MM.1S (cell line): Measurements from ENCODE around the gene ALDH9A1.

Experiments used
- DNase-seq: peaks from one replicate; pipeline ENCODE4 v3.0.0-alpha.2; 2015
- H2AFZ ChIP-seq: fragments of 300-600 bp; sonication (generic); 2 replicates; pipeline ENCODE4 v1.6.0; 2016; ENCODE audit warnings: antibody characterized with exemption, low read length
- H3F3A ChIP-seq: fragments of 300-600 bp; sonication (generic); 2 replicates; pipeline ENCODE4 v1.6.1; 2016; ENCODE audit warnings: mild to moderate bottlenecking, antibody characterized with exemption, low read length, moderate library complexity, mixed read lengths; ENCODE audit not compliant: insufficient read depth
- H3K27ac ChIP-seq: fragments of 300-600 bp; sonication (generic); 2 replicates; pipeline ENCODE4 v1.5.1; 2016; ENCODE audit warnings: mild to moderate bottlenecking, low read length
- H3K27me3 ChIP-seq: fragments of 300-600 bp; sonication (generic); replicated peaks from 2 replicates; pipeline ENCODE4 v1.6.0; 2016; ENCODE audit warnings: low read length; ENCODE audit not compliant: insufficient read depth
- H3K36me3 ChIP-seq: fragments of 300-600 bp; sonication (generic); replicated peaks from 2 replicates; pipeline ENCODE4 v1.6.1; 2016; ENCODE audit warnings: mild to moderate bottlenecking, low read length, mixed read lengths; ENCODE audit not compliant: insufficient read depth
- H3K4me1 ChIP-seq: fragments of 300-600 bp; sonication (generic); 2 replicates; pipeline ENCODE4 v1.6.1; 2016; ENCODE audit warnings: low read length, mixed read lengths
- H3K4me2 ChIP-seq: fragments of 300-600 bp; sonication (generic); 2 replicates; pipeline ENCODE4 v1.6.0; 2016; ENCODE audit warnings: low read depth, low read length
- H3K4me3 ChIP-seq: fragments of 300-600 bp; sonication (generic); 2 replicates; pipeline ENCODE4 v1.5.1; 2016; ENCODE audit warnings: low read length, mixed read lengths
- H3K79me2 ChIP-seq: fragments of 300-600 bp; sonication (generic); 2 replicates; pipeline ENCODE4 v1.6.1; 2016; ENCODE audit warnings: mixed run types, low read length, mixed read lengths
- H3K9ac ChIP-seq: fragments of 300-600 bp; sonication (generic); 2 replicates; pipeline ENCODE4 v1.6.1; 2016; ENCODE audit warnings: low read length, mixed read lengths
- H3K9me2 ChIP-seq: fragments of 300-600 bp; sonication (generic); replicated peaks from 2 replicates; pipeline ENCODE4 v1.6.1; 2016; ENCODE audit warnings: mild to moderate bottlenecking, low read length, mixed read lengths; ENCODE audit not compliant: insufficient read depth
- H3K9me3 ChIP-seq: fragments of 300-600 bp; sonication (generic); replicated peaks from 2 replicates; pipeline ENCODE4 v1.6.1; 2016; ENCODE audit warnings: mild to moderate bottlenecking, low read length, mixed read lengths; ENCODE audit not compliant: insufficient read depth
- H4K20me1 ChIP-seq: fragments of 300-600 bp; sonication (generic); 2 replicates; pipeline ENCODE4 v1.6.1; 2016; ENCODE audit warnings: mild to moderate bottlenecking, low read length, moderate library complexity, mixed read lengths; ENCODE audit not compliant: insufficient read depth
- EZH2 ChIP-seq: fragments of 300-600 bp; sonication (generic); optimal IDR thresholded peaks from 2 replicates; pipeline ENCODE3; 2017; ENCODE audit warnings: low read depth, mild to moderate bottlenecking, antibody characterized with exemption, low read length, mixed read lengths
- EZH2phosphoT487 ChIP-seq: fragments of 300-600 bp; sonication (generic); IDR thresholded peaks from 2 replicates; pipeline ENCODE4 v1.6.1; 2018; ENCODE audit warnings: antibody characterized with exemption, low read length
- TF ChIP-seq, protein P1 (sequence below): fragments of 300-600 bp; sonication (generic); IDR thresholded peaks from 2 replicates; pipeline ENCODE4 v1.5.1; 2016; ENCODE audit warnings: antibody characterized with exemption, low read length, mixed read lengths

Gene ALDH9A1

DNA sequence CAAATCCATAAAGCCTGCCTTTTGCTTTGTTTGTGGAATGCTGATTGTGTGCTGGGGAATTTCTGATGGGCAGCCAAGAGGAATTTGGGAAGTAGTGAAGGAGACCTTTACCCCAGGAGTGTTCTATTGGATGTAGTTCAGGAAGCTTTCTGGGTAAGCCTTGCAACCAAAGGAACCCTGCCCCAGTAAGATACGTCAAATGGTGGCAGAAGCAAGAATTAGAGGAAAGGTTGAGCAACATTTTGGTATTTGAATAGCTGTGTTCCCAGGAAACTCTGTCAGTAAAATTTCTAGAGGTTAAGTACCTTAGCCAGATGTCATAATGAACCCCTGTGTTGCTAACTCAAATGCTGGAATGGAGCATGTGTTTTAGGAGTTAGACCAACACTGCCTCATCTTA, 60.9 kb downstream of the ALDH9A1 start:
- H4K20me1 ChIP-seq: no peaks in the 10 kb centered on the region
- no peak overlapping the region for H3K27ac ChIP-seq
- no peak overlapping the region for H3K9ac ChIP-seq
- no peaks in the 10 kb centered on the region; the same call in 1 of the 2 replicates for H3F3A ChIP-seq
- DNase-seq: no peak
- no peak overlapping the region for H3K4me2 ChIP-seq
- no peak overlapping the region for H2AFZ ChIP-seq
- no peak for TF ChIP-seq EZH2
- TF ChIP-seq EZH2phosphoT487: no peak
- TF ChIP-seq, protein P1, sequence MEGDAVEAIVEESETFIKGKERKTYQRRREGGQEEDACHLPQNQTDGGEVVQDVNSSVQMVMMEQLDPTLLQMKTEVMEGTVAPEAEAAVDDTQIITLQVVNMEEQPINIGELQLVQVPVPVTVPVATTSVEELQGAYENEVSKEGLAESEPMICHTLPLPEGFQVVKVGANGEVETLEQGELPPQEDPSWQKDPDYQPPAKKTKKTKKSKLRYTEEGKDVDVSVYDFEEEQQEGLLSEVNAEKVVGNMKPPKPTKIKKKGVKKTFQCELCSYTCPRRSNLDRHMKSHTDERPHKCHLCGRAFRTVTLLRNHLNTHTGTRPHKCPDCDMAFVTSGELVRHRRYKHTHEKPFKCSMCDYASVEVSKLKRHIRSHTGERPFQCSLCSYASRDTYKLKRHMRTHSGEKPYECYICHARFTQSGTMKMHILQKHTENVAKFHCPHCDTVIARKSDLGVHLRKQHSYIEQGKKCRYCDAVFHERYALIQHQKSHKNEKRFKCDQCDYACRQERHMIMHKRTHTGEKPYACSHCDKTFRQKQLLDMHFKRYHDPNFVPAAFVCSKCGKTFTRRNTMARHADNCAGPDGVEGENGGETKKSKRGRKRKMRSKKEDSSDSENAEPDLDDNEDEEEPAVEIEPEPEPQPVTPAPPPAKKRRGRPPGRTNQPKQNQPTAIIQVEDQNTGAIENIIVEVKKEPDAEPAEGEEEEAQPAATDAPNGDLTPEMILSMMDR: no peak
- H3K4me1 ChIP-seq: peaks cover 17% of the 10 kb centered on the region
- H3K4me3 ChIP-seq: no peak overlapping the region
- peaks cover 13% of the 10 kb centered on the region for H3K79me2 ChIP-seq
- H3K9me2 ChIP-seq: no peaks in the 10 kb centered on the region
- H3K9me3 ChIP-seq: no peaks in the 10 kb centered on the region
- H3K36me3 ChIP-seq: no peaks in the 10 kb centered on the region
- H3K27me3 ChIP-seq: no peaks in the 10 kb centered on the region

DNA sequence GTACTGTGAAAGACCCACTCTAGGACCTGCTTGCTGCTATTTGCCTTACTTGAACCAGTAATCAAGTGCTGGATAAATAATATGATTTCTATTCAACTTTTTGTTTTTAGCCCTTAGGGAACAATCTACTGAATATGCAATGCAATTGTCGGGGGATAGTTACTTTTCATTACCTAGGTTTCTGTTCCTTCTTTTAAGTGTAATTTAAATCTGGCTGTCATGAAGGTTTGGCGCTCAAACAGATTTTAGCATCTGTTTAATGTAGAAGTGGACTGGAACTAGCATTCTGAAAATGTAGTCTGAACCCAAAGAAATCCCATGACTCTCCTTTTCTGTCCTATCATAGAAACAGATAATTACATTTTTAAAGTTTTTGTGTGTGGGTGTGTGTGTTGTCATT, 62.5 kb downstream of the ALDH9A1 start:
- H3K4me2 ChIP-seq: no peak overlapping the region
- no peaks in the 10 kb centered on the region for H3K9me3 ChIP-seq
- H3K27me3 ChIP-seq: no peaks in the 10 kb centered on the region
- peaks cover 25% of the 10 kb centered on the region for H3K79me2 ChIP-seq
- TF ChIP-seq EZH2: no peak
- TF ChIP-seq, protein P1: no peak
- TF ChIP-seq EZH2phosphoT487: no peak
- no peak overlapping the region for H3K9ac ChIP-seq
- no peak for DNase-seq
- no peak overlapping the region for H2AFZ ChIP-seq
- H3K36me3 ChIP-seq: no peaks in the 10 kb centered on the region
- H3K4me1 ChIP-seq: 0 out of 2 replicates have a peak, but pooled peaks cover 4% of the 10 kb centered on the region
- peaks cover 11% of the 10 kb centered on the region for H3F3A ChIP-seq
- H3K27ac ChIP-seq: no peak overlapping the region
- H3K9me2 ChIP-seq: no peaks in the 10 kb centered on the region
- no peak overlapping the region for H3K4me3 ChIP-seq
- no peaks in the 10 kb centered on the region for H4K20me1 ChIP-seq

DNA sequence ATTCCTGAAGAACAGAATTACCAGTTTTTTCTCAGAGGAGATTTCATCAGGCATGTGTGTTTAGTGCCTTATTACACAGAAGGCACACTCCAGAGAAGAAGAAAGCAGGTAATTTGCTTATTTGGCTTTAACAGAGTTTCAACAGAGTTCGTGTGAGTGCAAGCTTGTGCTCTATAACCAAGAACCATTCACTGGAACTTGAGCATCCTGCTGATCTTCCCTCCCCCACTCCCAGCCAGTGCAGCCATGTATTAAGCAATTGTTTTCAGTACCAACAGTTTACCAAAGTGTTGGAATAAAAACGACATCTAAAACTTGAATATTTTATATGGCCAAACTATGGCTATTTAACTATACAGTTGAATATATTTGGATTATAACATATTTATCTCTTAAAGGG, 63.0 kb downstream of the ALDH9A1 start:
- Histone ChIP-seq H3K9me2 (no peaks in the 10 kb centered on the region), H3K9me3 (no peaks in the 10 kb centered on the region), H3K4me2 (no peak overlapping the region), H3K36me3 (no peaks in the 10 kb centered on the region), H2AFZ (no peak overlapping the region), H3K4me1 (0 out of 2 replicates have a peak, but pooled peaks cover 4% of the 10 kb centered on the region), H4K20me1 (no peaks in the 10 kb centered on the region), H3K9ac (no peak overlapping the region), H3K4me3 (no peak overlapping the region), H3K27ac (no peak overlapping the region), H3K27me3 (no peaks in the 10 kb centered on the region), H3K79me2 (peaks cover 25% of the 10 kb centered on the region), H3F3A (peaks cover 14% of the 10 kb centered on the region)
- no peak for TF ChIP-seq EZH2
- TF ChIP-seq, protein P1: no peak
- TF ChIP-seq EZH2phosphoT487: no peak
- DNase-seq: no peak
